Chondrocyte (in vitro differentiated cells): ENCODE results near the gene KCND1. TPM values are rescaled to one million over a fixed set of nuclear protein-coding genes. Genes with fewer than 3 reads are reported as not detected.

ENCODE experiments used
- DNase-seq: peaks from one replicate; pipeline ENCODE4 v3.0.0; 2021; ENCODE audit warnings: mixed read lengths, low spot score
- H3K27ac Mint-ChIP-seq: one replicate; pipeline ENCODE4 v1.8.0; 2021; ENCODE audit warnings: mild to moderate bottlenecking, moderate library complexity, mixed read lengths; ENCODE audit not compliant: unreplicated experiment
- H3K27me3 Mint-ChIP-seq: 2 replicates; pipeline ENCODE4 v1.8.0; 2021; ENCODE audit warnings: low read depth, mixed read lengths
- H3K36me3 Mint-ChIP-seq: 2 replicates; pipeline ENCODE4 v1.8.0; 2021; ENCODE audit warnings: low read depth, mixed read lengths
- H3K4me1 Mint-ChIP-seq: 2 replicates; pipeline ENCODE4 v1.8.0; 2021; ENCODE audit warnings: low read depth, mild to moderate bottlenecking, mixed read lengths
- H3K4me3 Mint-ChIP-seq: one replicate; pipeline ENCODE4 v1.8.0; 2021; ENCODE audit warnings: mild to moderate bottlenecking, moderate library complexity, mixed read lengths; ENCODE audit not compliant: unreplicated experiment
- H3K9me3 Mint-ChIP-seq: 2 replicates; pipeline ENCODE4 v1.8.0; 2021; ENCODE audit warnings: low read depth, mixed read lengths
- CTCF ChIP-seq: fragments of 200-600 bp; sonication (generic); IDR thresholded peaks from 2 replicates; pipeline ENCODE4 v1.5.0; 2021; ENCODE audit warnings: antibody characterized with exemption, mild to moderate bottlenecking, moderate library complexity
- total RNA-seq: library from RNA; stranded (reverse); gene quantifications from 3 replicates; pipeline ENCODE4 v1.2.1, GENCODE V29; 2021

The KCND1 gene
- total RNA-seq, 1 donor from 2014 or later, result 1.7 TPM

- H3K4me1 Mint-ChIP-seq, result peaks cover 33% of the 10 kb centered on the region
- no peak for TF ChIP-seq CTCF
- no peaks in the 10 kb centered on the region for H3K27me3 Mint-ChIP-seq
- peaks cover 10% of the 10 kb centered on the region for H3K36me3 Mint-ChIP-seq
- DNase-seq, result no peak
- H3K4me3 Mint-ChIP-seq, result no peak overlapping the region
- peaks cover 5% of the 10 kb centered on the region for H3K9me3 Mint-ChIP-seq
- H3K27ac Mint-ChIP-seq, result no peak overlapping the region
These were observed 50.9 kb downstream of the KCND1 start for GRCh38 chrX:48920718-48921104.

GRCh38 chrX:48919947-48920717 lies 51.5 kb downstream of the KCND1 start:
- H3K27ac Mint-ChIP-seq, result peak overlapping the region; percentile 67
- no peak overlapping the region for H3K4me3 Mint-ChIP-seq
- H3K9me3 Mint-ChIP-seq, result peaks cover 5% of the 10 kb centered on the region
- DNase-seq, result no peak
- TF ChIP-seq CTCF, result no peak
- peaks cover 33% of the 10 kb centered on the region for H3K4me1 Mint-ChIP-seq
- H3K36me3 Mint-ChIP-seq, result peaks cover 7% of the 10 kb centered on the region
- no peaks in the 10 kb centered on the region for H3K27me3 Mint-ChIP-seq

DNA sequence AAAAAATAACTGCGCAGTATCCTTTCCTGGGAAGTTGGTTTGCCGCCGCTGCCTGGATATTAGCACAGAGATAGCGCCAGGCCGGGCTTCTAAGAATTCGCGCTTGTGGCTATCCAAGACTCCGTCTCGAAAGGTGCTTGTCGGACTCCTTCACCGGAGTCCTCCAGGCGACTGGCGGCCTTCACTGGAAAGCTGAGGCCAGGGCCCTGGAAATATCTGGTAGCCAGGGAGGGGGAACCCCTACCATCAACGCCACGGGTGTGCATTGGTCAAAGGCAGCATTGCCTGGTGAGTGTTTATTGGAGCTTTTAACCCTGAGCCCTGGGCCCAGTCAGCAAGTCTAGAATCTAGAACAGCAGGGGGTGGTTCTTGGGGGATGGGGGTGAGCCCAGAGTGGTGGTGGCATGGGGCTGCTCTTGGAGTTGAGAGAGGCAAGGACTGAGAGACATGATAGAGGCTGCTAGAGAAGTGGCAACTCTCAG lies 52.2 kb downstream of the KCND1 start:
- H3K9me3 Mint-ChIP-seq, result peaks cover 3% of the 10 kb centered on the region
- H3K27me3 Mint-ChIP-seq, result no peaks in the 10 kb centered on the region
- TF ChIP-seq CTCF, result no peak
- H3K4me3 Mint-ChIP-seq, result peak overlapping the region; percentile 75
- peak overlapping the region; percentile 67 for H3K27ac Mint-ChIP-seq
- H3K36me3 Mint-ChIP-seq, result peaks cover 10% of the 10 kb centered on the region
- peaks cover 33% of the 10 kb centered on the region for H3K4me1 Mint-ChIP-seq
- DNase-seq, result no peak

DNA sequence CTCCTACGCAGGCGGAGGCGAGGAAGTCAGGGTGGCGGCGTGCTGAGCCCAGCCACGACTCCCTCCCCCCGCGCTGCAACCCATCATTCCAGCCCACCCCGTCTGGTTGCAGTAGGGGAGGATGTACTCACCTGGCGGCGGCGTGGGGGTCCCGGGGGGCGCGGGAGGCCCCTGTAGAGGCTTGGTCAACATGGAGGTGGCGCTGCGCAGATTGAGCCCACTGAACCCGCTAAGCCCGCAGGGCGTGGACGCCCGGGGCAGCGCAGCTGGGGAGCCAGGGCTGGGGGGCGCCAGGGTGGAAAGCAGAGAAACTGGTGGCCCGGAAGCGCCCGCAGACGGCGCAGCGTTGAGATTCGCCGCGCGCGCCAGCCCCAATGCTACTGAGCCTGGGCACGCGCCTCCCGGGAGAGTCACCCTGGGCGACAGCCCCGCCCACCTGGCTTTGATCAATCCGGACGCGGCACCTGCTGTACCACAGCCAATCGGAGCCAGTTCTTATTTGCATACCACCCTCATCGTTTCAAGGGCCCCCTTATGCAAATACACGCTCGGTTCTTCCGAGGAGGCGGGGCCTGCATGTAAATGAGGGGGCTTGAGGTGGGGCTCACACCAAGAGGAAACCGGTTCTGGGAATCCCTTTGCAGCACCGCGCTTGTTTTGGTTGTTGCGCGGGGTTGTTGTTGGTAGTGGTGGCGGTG lies 52.9 kb downstream of the KCND1 start, which contains the start of gene PIM2:
Gene PIM2 (minus strand): TSS at position 382 of the 698 bp plus-strand sequence. CDS start 190 bp downstream, at position 192.
- Mint-ChIP-seq H3K4me1 (peaks cover 33% of the 10 kb centered on the region), H3K9me3 (no peaks in the 10 kb centered on the region), H3K27ac (peak within 1 kb of the TSS; percentile 85), H3K27me3 (no peaks in the 10 kb centered on the region), H3K36me3 (peaks cover 7% of the 10 kb centered on the region), H3K4me3 (peak within 1 kb of the TSS; percentile 75)
- no peak for DNase-seq
- TF ChIP-seq CTCF, result peak; percentile 27

GRCh38 chrX:48918301-48918642 lies 53.4 kb downstream of the KCND1 start:
- TF ChIP-seq CTCF, result no peak
- peak overlapping the region; percentile 73 for H3K27ac Mint-ChIP-seq
- H3K27me3 Mint-ChIP-seq, result no peaks in the 10 kb centered on the region
- no peak for DNase-seq
- peaks cover 7% of the 10 kb centered on the region for H3K36me3 Mint-ChIP-seq
- H3K4me1 Mint-ChIP-seq, result peaks cover 33% of the 10 kb centered on the region
- no peaks in the 10 kb centered on the region for H3K9me3 Mint-ChIP-seq
- H3K4me3 Mint-ChIP-seq, result peak overlapping the region; percentile 75
